GM12878 (cell line): ENCODE results near the gene GPR137B. TPM values are rescaled to one million over a fixed set of nuclear protein-coding genes. Genes with fewer than 3 reads are reported as not detected.

Source experiments
- ATAC-seq: fragments of 200-7000 bp; cut with Tn5 transposase; 3 replicates; pipeline ENCODE4 v1.9.1; 2020; ENCODE audit warnings: mild to moderate bottlenecking, moderate library complexity
- BruUV-seq: library from RNA; stranded (reverse); fragments of 400-500 nt; replicated peaks from 2 replicates; lab custom pipeline; 2021; lab: Mats Ljungman, UMichigan
- CTCF ChIA-PET: fragments of 300-600 bp; sonication (Branson Sonifier 250); formaldehyde crosslinking; extraction: SDS; loops from one replicate; lab custom pipeline; 2021; ENCODE audit warnings: inconsistent platforms; lab: Yijun Ruan, JAX
- POLR2A ChIA-PET: fragments of 350-600 bp; formaldehyde crosslinking; extraction: SDS; loops from one replicate; lab custom pipeline; 2021; ENCODE audit warnings: inconsistent platforms; lab: Charles Lee
- RAD21 ChIA-PET: fragments of 300-600 bp; sonication (Branson Sonifier 250); formaldehyde crosslinking; loops from one replicate; lab custom pipeline; 2023; ENCODE audit warnings: antibody characterized with exemption; ENCODE audit not compliant: unreplicated experiment; lab: Charles Lee
- SMC1A ChIA-PET: fragments of 300-600 bp; sonication (Branson Sonifier 250); formaldehyde crosslinking; loops from one replicate; lab custom pipeline; 2023; ENCODE audit not compliant: unreplicated experiment, uncharacterized antibody; lab: Charles Lee
- DNase-seq: peaks from one replicate; pipeline ENCODE4 v3.0.0-alpha.2; 2011; ENCODE audit warnings: low read depth, low spot score
- FAIRE-seq: peaks from 3 replicates; lab custom pipeline; 2011; peaks lifted over from hg19 to GRCh38; lab: Jason Lieb, UNC
- H2AFZ ChIP-seq: 2 replicates; pipeline ENCODE4 v1.6.0; 2011; ENCODE audit warnings: low read depth, low read length, control low read depth; ENCODE audit not compliant: control insufficient read depth
- H3K27ac ChIP-seq: 2 replicates; pipeline ENCODE4 v1.5.1; 2011; ENCODE audit warnings: control low read depth; ENCODE audit not compliant: control insufficient read depth, insufficient read depth
- H3K27me3 ChIP-seq, 2 experiments: replicated peaks in 1 of 2; 2 replicates each; pipeline versions ENCODE4 v1.6.0 to v1.6.1; 2011; ENCODE audit warnings: low read length in 1 of 2; ENCODE audit not compliant: control insufficient read depth in 2 of 2, insufficient read depth in 2 of 2
- H3K36me3 ChIP-seq, 2 experiments: 2 replicates each; pipeline ENCODE4 v1.5.1; 2011; ENCODE audit warnings: low read length in 1 of 2; ENCODE audit not compliant: control insufficient read depth in 2 of 2, insufficient read depth in 2 of 2
- H3K4me1 ChIP-seq: 2 replicates; pipeline ENCODE4 v1.6.1; 2011; ENCODE audit warnings: mild to moderate bottlenecking, low read length, moderate library complexity, mixed read lengths; ENCODE audit not compliant: control insufficient read depth, insufficient read depth
- H3K4me2 ChIP-seq: 2 replicates; pipeline ENCODE4 v1.6.0; 2011; ENCODE audit warnings: control low read depth; ENCODE audit not compliant: control insufficient read depth, insufficient read depth
- H3K4me3 ChIP-seq: fragments of 200-600 bp; sonication (generic); 2 replicates; pipeline ENCODE4 v1.5.1; 2016
- H3K79me2 ChIP-seq: 2 replicates; pipeline ENCODE4 v1.6.0; 2011; ENCODE audit warnings: low read length; ENCODE audit not compliant: control insufficient read depth, insufficient read depth
- H3K9ac ChIP-seq: 2 replicates; pipeline ENCODE4 v1.8.0; 2011; ENCODE audit warnings: low read length, control low read depth, mixed read lengths; ENCODE audit not compliant: control insufficient read depth, insufficient read depth
- H3K9me3 ChIP-seq: replicated peaks from 3 replicates; pipeline ENCODE4 v1.5.1; 2011; ENCODE audit warnings: mild to moderate bottlenecking, low read length; ENCODE audit not compliant: control insufficient read depth, insufficient read depth
- H4K20me1 ChIP-seq: 2 replicates; pipeline ENCODE4 v1.6.0; 2011; ENCODE audit not compliant: control insufficient read depth, insufficient read depth
- ATF2 ChIP-seq: IDR thresholded peaks from 2 replicates; pipeline ENCODE4 v1.6.1; 2012; ENCODE audit warnings: low read length, inconsistent platforms
- CHD1 ChIP-seq: IDR thresholded peaks from 2 replicates; pipeline ENCODE4 v1.6.1; 2012; ENCODE audit warnings: low read depth, low read length, improper control_type of control experiment
- JUNB ChIP-seq: IDR thresholded peaks from 2 replicates; pipeline ENCODE4 v1.6.1; 2016; ENCODE audit warnings: antibody characterized with exemption, mild to moderate bottlenecking
- SMAD1 ChIP-seq: fragments of 450-650 bp; IDR thresholded peaks from 2 replicates; pipeline ENCODE4 v1.6.1; 2018; ENCODE audit warnings: mild to moderate bottlenecking, low read depth; ENCODE audit not compliant: partially characterized antibody
- SREBF1 ChIP-seq: IDR thresholded peaks from 2 replicates; pipeline ENCODE4 v1.6.1; 2012; ENCODE audit warnings: mild to moderate bottlenecking, low read length
- TBL1XR1 ChIP-seq: IDR thresholded peaks from 2 replicates; pipeline ENCODE4 v1.6.1; 2012; ENCODE audit warnings: low read depth, low read length, improper control_type of control experiment
- YBX1 ChIP-seq: fragments of 450-650 bp; IDR thresholded peaks from 2 replicates; pipeline ENCODE4 v1.6.1; 2016; ENCODE audit warnings: antibody characterized with exemption
- ZNF592 ChIP-seq: fragments of 450-650 bp; IDR thresholded peaks from 2 replicates; pipeline ENCODE4 v1.6.1; 2017; ENCODE audit warnings: mild to moderate bottlenecking, moderate library complexity
- WGBS: methylation state at CpG from one replicate; pipeline ENCODE4 v1.1.6; 2016; ENCODE audit warnings: low lambda C conversion rate; ENCODE audit not compliant: insufficient replicate concordance, insufficient coverage; ENCODE audit errors: missing lambda C conversion rate; 5-methylcytosine and 5-hydroxymethylcytosine counted together
- in situ Hi-C: fragments of 300-500 bp; cut with MboI; formaldehyde crosslinking; loops from 9 replicates; pipeline ENCODE4 v1.14.3; 2018; ENCODE audit warnings: mixed read lengths
- intact Hi-C: fragments of 100-400 bp; cut with micrococcal nuclease; formaldehyde crosslinking; loops from one replicate; pipeline ENCODE4 v1.14.2; 2022; ENCODE audit not compliant: unreplicated experiment
- polyA plus RNA-seq, 11 experiments: library from polyadenylated mRNA; depleted of rRNA in 4 of 11; unstranded in 6 of 11; stranded (reverse) in 5 of 11; fragments of >200 nt; fragmentation: Nextera tagmentation in 4 of 11; fragmentation: Illumina TruSeq in 1 of 11; extraction: Ambion mirVana in 4 of 11; extraction: Trizol in 1 of 11; gene quantifications; 1 replicate in 1 of 11; 2 replicates in 10 of 11; pipeline versions ENCODE4 v1.2.1 to v1.2.3, GENCODE V29; 2011 to 2016; ENCODE audit warnings: inconsistent platforms in 2 of 11, missing spikeins in 2 of 11, low read depth in 1 of 11
- total RNA-seq, 4 experiments: library from RNA; depleted of rRNA in 3 of 4; stranded (reverse); fragments of >200 nt in 3 of 4; fragmentation: Illumina TruSeq in 1 of 4; extraction: Trizol in 1 of 4; gene quantifications; 2 replicates each; pipeline versions ENCODE4 v1.2.1 to v1.2.3, GENCODE V29; 2013 to 2021
- TF ChIP-seq, protein P1 (sequence below): fragments of 150-350 bp; IDR thresholded peaks from 2 replicates; pipeline ENCODE4 v1.6.1; 2014; ENCODE audit warnings: mild to moderate bottlenecking, low read depth, low read length

Gene GPR137B
- total and polyA plus RNA-seq, 10 of the 15 experiments (the other 5 are each of a cell fraction or from before 2014, with no cell fraction given) = 5.4 to 20.8 (median 12.5) TPM

DNA sequence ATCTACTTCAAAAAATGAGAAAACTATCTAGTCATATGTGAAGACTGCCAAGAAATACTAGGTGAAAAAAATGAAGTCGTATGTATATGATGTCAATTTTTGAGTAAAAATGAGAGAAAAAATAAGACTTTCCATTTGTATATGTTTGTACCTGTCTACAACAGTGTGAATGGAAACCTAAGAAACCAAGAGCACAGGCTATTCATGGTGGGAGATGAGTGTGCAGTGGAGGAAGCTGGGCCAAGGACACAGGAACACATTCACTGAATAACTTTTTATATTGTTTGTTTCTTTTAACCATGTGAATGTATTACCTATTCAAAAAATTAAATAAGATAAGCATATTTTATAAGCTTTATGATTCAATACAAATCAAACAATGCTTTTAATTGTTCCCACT lies 72.4 kb downstream of the GPR137B start:
- DNase-seq = no peak
- Histone ChIP-seq H3K79me2 (no peaks in the 10 kb centered on the region), H3K9me3 (no peaks in the 10 kb centered on the region), H3K9ac (no peak overlapping the region), H2AFZ (no peak overlapping the region), H3K4me1 (no peaks in the 10 kb centered on the region)
- BruUV-seq = no TSS peak
- intact Hi-C loops = no loop called here
- RAD21 ChIA-PET = no interaction called here
- no peak for TF ChIP-seq SMAD1
- peak; percentile 28; the same call in 1 of the 2 replicates for TF ChIP-seq ATF2
- no peak for TF ChIP-seq TBL1XR1
- no peak for TF ChIP-seq CHD1
- 0 out of 2 replicates have a peak, but pooled peaks have one; percentile 31 for TF ChIP-seq JUNB
- TF ChIP-seq, all 136 proteins: peak for 2
- Histone ChIP-seq H3K27me3 (no peaks in the 10 kb centered on the region), H4K20me1 (no peaks in the 10 kb centered on the region), H3K27ac (no peak overlapping the region), H3K4me3 (no peak overlapping the region), H3K36me3 (peaks cover 0 to 13% of the 10 kb centered on the region in 2 experiments), H3K4me2 (no peak overlapping the region)
- 8% methylated on average over 1 of the region's 1 CpG for WGBS
- POLR2A ChIA-PET = no interaction called here
- ATAC-seq = peak; percentile 57
- FAIRE-seq = no peak
- CTCF ChIA-PET = interaction anchor here (0.8 to 1.0 kb wide), 2 partner anchors 24 to 582 kb away, joined by 3 to 5 read pairs; no protein-coding TSS in a partner anchor
- in situ Hi-C loops = no loop called here
- SMC1A ChIA-PET = interaction anchor here (0.7 kb wide), 1 partner anchor 113 kb away, joined by 4 read pairs; no protein-coding TSS in a partner anchor

DNA sequence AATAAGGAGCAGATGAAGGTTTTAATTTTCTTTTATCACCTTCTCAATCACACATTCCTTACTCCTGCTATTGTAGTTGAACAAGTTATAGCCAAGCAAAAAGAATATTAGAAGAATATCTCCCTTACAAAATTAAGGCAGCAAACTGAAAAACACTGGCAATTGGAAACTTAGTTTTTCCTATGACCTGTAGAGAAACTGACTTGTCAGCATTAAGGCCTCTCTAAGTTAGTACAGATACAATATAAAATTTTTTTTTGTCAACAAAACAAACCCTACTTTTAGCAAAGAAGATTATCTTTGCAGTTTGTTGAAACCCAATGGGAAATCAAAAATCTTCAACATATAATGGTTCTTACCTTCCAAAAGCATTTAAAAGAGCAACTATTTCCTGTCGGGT lies 78.1 kb downstream of the GPR137B start:
- Histone ChIP-seq H3K9ac (no peak overlapping the region), H3K4me1 (no peaks in the 10 kb centered on the region), H3K9me3 (no peaks in the 10 kb centered on the region), H4K20me1 (no peaks in the 10 kb centered on the region), H3K27ac (no peak overlapping the region), H3K4me3 (no peak overlapping the region), H3K79me2 (no peaks in the 10 kb centered on the region), H3K36me3 (peaks cover 0 to 16% of the 10 kb centered on the region in 2 experiments; a peak in 2 of 4 replicates), H3K4me2 (no peak overlapping the region), H2AFZ (no peak overlapping the region), H3K27me3 (no peaks in the 10 kb centered on the region)
- FAIRE-seq (no peak), DNase-seq (no peak), ATAC-seq (no peak)
- intact Hi-C loops = loop anchor here (10.0 kb wide), 1 partner anchor 264 kb away; no protein-coding TSS in a partner anchor
- RAD21 ChIA-PET = interaction anchor here (1.0 kb wide), 1 partner anchor 65 kb away, joined by 3 read pairs; no protein-coding TSS in a partner anchor
- in situ Hi-C loops = no loop called here
- SMC1A ChIA-PET = interaction anchor here (0.6 to 2.1 kb wide), 5 partner anchors 10 to 104 kb away, joined by 3 to 6 read pairs (median 3); no protein-coding TSS in a partner anchor
- CTCF ChIA-PET = interaction anchor here (1.0 to 1.4 kb wide), 4 partner anchors 21 to 270 kb away, joined by 3 read pairs; no protein-coding TSS in a partner anchor
- BruUV-seq = no TSS peak
- WGBS = 100% methylated on average over 1 of the region's 1 CpG
- POLR2A ChIA-PET = no interaction called here
- TF ChIP-seq SREBF1 = no peak
- TF ChIP-seq YBX1 = no peak
- TF ChIP-seq ZNF592 = no peak
- TF ChIP-seq, protein P1, sequence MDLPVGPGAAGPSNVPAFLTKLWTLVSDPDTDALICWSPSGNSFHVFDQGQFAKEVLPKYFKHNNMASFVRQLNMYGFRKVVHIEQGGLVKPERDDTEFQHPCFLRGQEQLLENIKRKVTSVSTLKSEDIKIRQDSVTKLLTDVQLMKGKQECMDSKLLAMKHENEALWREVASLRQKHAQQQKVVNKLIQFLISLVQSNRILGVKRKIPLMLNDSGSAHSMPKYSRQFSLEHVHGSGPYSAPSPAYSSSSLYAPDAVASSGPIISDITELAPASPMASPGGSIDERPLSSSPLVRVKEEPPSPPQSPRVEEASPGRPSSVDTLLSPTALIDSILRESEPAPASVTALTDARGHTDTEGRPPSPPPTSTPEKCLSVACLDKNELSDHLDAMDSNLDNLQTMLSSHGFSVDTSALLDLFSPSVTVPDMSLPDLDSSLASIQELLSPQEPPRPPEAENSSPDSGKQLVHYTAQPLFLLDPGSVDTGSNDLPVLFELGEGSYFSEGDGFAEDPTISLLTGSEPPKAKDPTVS = no peak
